GM19438 (cell line): ENCODE measurements around the gene TMEM221.
A peak's percentile ranks its signal among the peaks of the same experiment; 100 is the strongest.

Experiments
- ATAC-seq: cut with Tn5 transposase; IDR thresholded peaks from one replicate; pipeline ENCODE4 v1.9.1; 2021; ENCODE audit warnings: low read depth; ENCODE audit not compliant: unreplicated experiment

Gene TMEM221

DNA sequence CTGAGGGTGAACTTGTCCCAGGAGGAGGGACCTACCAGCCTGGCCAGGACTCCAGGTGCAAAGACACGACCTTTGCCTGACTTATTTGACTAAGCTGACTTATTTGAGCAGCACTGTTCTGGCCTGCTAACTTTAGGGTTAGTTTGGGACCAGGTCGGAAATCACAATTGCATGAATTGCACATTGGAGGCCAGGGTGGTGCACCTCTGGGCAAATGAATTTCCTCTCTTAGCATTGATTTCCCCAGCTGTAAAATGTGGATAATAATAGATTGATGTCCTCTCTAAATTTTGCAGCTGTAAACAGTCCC is 41.6 kb downstream of the TMEM221 start:
- no peak for ATAC-seq

DNA sequence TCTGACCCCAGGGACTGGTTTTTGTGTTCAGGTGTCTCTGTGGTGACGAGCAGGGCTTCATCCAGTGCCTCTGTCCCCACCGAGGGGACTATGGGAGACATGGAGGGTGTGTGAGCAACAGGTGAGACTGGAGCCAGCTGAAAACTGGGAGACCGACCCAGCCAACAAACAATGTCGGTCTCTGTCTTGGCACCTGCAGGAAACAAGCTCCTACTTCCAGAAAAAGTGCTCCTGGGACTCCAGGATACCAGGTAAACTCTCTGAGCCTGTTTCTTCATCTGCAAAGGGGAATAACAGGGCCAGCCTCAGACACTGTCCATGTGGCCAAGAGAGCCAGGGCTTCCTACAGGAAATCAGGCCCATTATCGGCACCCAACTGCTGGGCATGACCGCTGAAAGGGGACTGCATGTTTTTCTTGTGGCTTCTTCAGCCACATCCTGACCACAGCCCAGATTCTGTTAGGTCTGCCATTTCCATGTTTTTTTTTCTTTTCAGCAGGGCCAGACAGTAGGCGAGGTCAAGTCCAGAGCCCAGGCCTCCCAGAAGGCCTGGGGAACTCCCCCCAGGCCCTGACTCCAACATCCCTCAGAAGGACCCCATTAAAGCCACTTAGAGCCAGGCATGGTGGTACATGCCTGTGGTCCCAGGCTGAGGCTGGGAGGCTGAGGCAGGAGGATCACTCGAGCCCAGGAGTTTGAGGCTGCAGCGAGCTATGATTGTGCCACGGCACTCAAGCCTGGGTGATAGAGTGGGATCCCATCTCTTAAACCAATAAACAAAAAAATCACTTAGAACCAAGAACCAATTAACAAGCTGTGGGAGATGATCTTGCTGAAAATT is 42.2 kb downstream of the TMEM221 start:
- peak; percentile 20 for ATAC-seq

DNA sequence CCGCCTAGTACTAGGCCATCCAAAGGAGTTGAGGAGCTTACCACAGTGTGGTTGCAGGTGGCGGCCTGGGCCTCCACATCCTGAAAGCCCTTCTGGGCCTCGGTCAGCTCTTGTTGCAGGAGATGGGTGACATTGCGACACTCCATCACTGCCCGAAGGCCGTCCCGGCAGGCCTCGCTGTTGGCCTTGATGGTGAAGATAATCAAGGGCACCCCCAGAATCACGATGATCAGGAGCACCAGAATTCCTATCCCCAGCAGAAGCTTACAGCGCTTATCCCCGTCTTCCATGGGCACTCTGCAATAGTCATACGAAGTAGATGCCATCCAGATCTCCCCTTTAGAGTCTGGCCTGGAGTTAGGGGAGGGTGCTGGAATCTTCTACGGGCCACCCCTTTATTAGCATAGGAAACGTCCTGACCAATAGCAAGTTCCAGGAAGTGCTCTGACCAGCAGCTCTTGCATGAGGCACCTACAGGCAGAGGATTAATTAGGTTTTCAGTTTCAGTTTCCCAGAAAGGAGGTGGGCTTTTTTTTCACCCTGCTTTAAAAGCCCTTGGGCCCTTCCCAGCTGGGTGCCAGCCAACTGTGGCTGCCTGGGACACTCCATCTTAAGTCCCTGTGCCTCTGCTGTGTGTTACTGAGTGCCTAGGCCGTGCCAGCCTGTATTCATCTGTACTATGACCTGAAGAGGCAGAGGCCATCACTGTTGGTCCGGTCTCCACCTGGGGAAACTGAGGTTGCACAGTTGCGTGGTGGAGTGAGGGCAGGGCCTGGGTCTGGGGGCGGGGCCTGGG is 43.0 kb downstream of the TMEM221 start, which contains the start of gene BST2:
TSS of gene BST2 (minus strand) at position 381 of the 796 bp plus-strand sequence. CDS start at position 326, 55 bp downstream.
- peak; percentile 61 for ATAC-seq

DNA sequence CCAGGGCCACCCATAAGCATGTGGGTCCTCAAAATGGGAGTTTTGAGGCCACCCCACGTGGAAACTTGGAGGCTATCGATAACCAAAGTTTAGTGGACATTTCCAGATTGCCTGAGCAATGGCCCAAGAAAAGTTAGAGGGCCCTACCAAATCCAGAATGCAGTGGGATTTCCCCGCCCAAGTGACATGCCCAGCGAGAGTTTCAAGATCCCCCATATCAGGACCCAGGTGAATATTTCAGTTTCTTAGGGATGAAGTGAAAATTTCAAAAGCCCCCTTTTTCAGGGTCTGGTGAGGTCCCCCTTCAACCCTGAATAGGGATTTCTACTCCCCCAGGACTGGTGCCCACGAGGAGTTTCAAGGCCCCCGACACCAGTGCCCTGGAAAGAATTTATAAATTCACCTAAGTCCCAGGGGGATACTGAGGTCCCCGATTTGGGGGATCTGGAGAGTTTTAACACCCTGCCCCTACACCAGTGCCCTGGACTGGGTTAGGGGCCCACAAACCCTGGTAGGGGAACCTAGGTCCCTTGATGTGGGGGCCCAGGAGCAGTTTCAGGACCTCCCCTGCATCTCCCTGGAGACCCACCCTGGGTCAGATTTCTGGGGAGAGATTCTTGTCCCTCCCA is 43.7 kb downstream of the TMEM221 start:
- peak; percentile 25 for ATAC-seq

DNA sequence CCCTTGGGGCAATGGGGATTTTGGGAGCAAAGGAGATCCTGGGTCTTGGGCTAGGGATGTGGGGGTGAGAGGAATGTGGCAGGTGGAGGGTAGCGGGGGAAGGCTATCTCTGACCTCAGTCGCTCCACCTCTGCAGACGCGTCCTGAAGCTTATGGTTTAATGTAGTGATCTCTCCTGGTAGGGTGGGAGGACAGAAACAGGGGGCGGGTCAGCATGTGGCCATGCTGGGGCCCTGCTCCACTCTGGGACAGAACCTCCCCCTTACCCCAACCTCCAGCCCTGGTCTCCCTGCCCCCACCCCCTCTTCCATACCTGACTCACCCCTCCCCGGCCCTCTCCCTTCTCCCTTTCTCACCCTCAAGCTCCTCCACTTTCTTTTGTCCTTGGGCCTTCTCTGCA is 44.5 kb downstream of the TMEM221 start:
- no peak for ATAC-seq

DNA sequence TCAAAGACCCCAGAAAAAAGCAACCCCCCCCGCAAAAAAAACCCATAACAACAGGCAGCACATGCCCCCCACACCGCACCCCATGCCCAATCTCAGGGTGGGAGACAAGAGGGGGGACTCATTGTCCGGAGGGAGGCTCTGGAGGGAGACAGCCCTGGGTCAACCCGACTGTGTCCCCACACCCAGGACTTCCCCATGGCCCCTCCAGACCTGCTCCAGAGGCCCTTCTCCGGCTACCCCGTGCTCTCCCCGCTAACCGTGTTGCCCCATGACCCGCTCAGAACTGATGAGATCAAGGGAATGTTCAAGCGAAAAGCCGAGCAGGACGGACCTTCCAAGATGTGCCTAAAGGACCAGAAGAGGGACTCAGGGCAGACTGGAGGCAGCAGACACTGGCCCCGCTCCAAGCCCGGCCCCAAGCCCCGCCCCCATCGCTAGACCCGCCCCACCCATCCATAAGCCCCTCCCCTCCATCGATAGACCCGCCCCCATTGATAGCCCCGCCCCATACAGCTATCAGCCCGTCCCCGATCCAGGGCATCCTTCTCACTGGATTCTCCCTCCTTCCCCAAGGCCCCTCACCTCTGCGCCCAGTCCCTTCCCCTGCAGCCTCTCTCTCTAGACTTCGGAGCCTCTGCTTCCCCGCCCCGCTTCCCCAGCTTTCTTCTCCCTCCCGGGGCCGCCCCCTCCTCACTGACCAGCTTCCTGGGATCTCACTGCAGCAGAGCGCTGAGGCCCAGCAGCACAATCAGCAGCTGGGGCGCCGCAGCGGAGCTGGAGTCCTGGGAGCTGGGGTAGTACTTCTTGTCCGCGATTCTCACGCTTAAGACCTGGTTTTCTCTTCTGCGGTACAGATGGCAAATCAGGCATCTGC is 45.2 kb downstream of the TMEM221 start:
- ATAC-seq = no peak

DNA sequence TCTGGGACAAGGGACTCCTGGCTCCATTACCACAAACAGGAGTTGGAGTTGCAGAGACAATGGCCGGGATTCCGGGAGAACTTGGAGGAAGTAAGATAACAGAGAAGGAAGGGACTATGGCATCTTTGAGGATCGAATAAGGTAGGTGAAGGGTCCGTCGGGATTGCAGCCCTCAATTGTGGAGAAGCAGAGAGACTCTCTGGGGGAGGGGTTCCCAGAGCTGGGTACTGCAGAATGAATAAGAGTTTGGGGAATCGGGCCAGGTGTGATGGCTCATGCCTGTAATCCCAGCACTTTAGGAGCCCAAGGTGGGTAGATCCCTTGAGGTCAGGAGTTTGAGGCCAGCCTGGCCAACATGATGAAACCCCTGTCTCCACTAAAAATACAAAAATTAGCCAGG is 46.8 kb downstream of the TMEM221 start:
- ATAC-seq = no peak

DNA sequence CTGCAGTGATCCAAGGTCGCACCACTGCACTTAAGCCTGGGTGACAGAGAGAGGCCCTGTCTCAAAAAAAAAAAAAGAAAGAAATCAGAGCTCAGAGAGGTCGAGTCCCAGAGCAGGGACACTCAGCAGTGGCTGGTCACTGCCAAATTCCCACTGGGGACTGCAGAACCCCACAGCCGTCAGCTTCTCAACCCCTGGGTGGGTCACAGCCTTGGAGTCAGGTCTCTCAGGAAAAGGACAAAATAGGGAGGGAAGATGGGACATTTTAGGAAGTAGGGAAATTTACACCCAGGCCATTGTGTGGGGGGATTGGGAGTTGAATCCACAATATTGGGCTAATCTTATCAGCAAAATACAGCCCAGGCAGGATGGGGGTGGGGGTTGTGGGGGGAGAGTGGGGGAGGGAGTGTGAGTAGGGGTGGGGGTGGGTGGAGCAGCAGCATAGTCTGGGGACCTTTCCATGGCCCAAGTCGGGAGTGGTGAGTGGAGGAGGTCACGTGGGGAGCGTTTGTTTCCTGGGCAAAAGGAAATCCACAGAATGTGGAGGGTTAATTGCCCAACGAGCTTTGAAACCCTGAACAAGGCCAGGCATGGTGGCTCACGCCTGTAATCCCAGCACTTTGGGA is 49.5 kb downstream of the TMEM221 start:
- ATAC-seq = no peak

DNA sequence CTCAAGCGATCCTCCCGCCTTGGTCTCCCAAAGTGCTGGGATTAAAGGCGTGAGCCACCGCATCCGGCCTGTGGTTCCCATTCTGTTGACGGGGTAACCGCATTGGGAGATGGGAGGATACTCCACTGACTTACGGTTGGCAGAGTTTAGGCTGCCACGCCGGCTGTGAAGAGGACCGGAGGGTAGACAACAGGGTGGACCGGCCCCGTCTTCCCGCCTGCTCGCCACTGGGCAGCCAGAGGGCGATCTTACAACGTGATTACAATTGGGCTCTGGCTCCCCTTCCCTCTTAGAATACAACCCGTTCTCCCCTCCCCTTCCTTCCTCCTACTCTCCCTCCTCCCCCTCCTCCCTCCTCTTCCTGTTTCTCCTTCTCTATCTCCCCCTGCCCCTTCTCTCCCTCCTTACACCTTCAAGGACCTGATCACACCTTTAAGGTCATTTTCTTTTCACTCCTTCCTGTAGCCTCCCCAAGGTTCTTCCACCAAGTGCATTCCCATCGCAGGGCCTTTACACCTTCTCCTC is 53.5 kb downstream of the TMEM221 start:
- no peak for ATAC-seq

DNA sequence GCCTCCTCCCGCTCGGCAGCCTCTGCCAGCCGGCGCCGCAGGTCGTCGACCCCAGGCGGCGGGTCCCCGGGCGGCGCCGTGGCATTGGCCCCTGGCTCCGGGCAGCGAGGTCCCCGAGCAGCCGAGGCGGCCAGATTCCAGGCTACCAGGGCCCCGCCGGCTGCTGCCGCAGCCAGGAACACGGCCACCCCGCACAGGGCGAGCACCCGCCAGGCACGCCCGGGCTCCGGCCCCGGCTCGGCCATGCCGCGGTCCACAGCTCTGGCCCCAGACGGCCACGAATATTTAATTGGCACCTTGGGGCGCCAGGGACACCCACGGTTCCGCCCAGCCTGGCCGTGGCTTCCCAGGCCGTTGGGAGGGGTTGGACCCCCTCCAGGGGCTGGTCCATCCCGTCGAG is 54.6 kb downstream of the TMEM221 start, which contains the start of gene CCDC194:
TSS of gene CCDC194 (minus strand) at position 283 of the 400 bp plus-strand sequence. CDS start at position 245, 38 bp downstream.
- ATAC-seq = no peak

DNA sequence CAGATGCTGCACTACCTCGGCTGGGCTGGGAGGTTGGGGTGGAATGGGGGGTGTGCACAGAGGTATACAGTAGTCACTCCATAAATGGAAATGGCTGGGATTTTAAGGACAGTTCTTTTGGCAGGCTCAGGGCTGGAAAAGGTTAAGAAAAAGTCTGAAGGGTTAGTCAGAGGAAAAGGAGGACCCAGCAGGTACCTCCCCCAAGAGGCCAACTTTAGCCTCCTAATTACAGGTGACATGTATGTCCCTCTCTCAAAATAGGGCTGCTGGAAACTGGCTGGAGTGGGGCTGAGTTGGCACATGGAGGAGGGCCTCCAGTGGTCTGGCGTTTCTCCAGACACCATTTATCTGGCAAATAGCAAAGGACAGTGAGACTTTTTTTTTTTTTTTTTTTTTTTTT is 55.5 kb downstream of the TMEM221 start:
- ATAC-seq = no peak

DNA sequence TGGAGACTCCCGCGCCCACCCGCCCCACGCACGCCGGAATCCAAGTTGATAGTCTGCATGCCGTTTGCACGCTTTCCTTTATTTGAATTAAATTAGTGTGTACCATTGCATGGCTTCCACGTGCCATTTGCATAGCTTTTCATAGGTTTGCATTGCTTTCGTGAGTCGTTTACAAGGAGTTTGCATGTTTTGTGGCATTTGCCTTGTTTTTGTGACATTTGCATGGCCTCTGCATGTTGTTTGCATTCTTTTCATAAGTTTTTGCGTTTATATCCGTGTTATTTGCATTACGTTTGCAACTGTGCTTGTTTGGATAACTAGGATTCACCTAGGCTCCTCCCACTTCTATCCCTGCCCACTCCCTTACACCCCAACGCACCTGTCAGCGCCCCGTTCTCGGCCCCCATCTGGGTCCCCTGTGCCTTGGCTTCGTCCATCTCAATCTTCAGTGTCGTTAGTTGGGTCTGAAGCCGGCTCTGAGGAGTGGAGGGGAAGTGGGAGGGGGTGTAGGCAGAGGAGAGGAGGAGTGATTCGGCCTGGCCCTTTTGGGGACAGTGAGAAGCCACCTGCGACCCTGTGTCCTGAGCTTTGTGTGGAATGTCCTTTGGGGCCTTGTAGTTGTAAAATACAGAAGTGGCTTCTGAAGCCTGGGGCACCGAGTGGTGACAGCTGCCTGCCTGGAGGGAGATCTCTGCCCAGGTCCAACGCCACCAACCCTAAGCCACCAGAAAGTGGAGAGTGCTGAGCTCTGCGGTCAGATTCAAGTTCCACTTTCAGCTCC is 56.9 kb downstream of the TMEM221 start:
- no peak for ATAC-seq

DNA sequence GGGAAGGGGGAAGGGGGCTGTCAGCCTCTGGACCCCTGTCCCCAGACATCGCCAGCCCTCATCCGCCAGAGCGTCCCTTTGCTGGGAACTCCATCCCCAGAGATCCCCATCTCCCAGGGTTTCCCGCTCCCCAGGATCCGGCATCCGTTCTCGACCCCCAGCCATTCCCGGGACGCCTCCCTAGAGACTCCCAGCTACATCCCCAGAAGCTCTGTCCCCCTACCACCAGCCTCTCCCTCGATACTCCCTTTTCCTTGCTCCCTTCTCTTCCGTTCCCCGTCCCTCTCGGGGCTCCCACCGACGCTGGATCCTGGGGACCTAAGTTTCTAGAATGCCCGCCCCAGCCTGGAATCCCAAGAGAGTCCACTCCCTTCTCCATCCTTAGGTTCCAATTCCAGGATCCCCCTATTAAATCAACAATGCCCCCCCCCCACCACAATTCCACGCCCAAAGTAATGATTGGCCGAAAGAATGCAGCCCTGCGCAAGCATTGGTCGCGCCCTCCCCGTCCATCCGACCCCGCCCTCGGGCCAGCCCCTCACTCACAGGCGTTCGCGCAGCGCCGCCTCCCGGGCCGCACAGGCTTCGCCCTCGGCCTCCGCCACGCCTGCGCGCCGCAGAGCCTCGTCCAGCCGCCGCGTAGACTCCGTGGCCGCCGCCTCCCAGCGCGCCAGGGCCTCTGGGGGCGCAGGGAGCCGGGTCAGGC is 57.6 kb downstream of the TMEM221 start:
- peak; percentile 85 for ATAC-seq

DNA sequence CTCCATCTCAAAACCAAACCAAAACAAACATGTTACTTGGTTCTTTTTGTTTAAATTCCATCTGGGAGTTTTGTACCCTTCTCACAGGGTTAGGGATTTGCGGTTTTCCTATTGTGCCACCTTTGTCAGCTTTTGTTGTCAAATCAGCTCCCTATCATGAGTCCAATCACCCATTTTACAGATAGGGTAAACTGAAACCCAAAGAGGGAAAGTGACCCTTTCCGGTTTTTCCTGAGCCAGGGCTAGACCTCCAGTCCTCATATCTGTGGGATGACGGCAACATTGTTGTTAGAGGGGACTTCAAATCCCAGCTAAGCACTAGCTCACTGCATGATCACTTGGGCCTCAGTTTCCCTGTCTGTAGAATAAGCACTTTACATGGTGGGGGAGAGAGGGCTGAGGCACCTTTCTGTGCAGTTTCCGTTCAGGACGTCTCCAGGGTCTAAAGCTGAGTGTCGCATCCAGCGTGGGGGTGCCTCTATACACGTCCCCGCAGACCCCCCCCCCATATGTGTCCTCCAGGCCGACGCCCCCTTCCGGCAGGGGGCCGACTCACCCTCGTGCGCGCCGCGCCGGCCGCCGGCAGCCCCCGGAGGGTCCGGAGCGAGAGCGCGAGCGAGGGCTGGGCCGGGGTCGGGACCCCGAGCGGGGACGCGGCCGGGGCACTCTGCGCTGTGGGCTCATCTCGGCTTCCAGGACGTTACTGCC is 58.4 kb downstream of the TMEM221 start:
- ATAC-seq = no peak

DNA sequence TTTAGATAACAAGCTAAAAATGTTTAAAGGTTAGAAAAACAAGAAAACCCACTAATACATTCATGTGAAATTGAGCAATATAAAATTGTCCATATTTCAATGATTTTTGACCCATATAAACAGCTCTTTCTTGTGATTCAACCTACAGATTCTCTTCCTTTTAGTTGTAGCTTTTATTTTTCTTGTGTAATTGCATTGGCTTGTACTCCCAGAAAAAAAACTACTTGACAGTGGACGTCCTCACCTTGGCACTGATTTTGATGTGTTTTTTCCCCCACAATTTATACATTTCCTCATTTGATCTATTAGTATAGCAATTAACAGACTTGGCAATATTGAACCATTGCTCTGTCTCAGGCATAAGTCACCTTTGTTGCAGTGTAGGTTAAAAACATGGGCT is 59.2 kb downstream of the TMEM221 start:
- no peak for ATAC-seq

DNA sequence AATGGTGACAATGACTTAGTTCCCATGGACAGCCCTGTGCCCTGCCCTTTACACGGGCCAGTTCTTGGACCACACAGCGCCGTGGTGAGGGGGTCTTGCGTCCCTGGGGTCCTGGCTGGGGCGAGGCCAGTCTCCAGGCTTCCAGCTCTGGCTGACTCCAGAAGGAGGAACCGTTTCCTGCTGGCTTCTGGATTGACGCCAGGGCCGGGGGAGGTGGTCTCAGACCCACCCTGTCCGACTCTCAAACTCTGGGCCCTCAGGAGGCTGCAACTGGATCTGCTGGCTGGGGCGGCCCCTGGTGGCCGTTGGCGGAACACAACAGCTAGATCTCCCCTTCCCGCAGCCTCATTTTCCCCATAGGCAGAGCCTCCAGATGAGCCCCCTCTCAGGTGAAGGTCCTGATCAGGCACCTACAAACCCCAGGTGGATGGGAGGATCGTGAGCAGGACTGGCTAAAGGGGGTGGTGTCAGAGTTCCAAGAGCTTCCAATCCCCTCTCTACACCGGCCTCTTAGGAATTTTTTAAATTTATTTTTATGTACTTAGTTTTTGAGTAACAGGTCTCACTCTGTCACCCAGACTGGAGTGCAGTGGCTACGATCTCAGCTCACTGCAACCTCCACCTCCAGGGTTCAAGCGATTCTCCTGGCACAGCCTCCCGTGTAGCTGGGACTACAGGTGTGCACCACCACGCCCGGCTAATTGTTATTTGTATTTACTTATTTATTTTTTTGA is 62.4 kb downstream of the TMEM221 start:
- ATAC-seq = no peak
